DND-41 (cell line): ENCODE results near the gene ZYG11A.

Experiments used
- ATAC-seq: fragments of 200-7000 bp; cut with Tn5 transposase; 3 replicates; pipeline ENCODE4 v1.9.1; 2021; ENCODE audit warnings: low read depth; ENCODE audit not compliant: insufficient read depth
- DNase-seq: peaks from one replicate; pipeline ENCODE4 v3.0.0-alpha.2; 2020
- H2AFZ ChIP-seq: 2 replicates; pipeline ENCODE4 v1.6.0; 2012; ENCODE audit warnings: low read depth, low read length
- H3K27ac ChIP-seq: 2 replicates; pipeline ENCODE4 v1.5.1; 2012; ENCODE audit warnings: low read length, inconsistent platforms
- H3K27me3 ChIP-seq: fragments of 200-600 bp; sonication (generic); 2 replicates; pipeline ENCODE4 v1.6.0; 2012; ENCODE audit warnings: low read length, mild to moderate bottlenecking, inconsistent platforms; ENCODE audit not compliant: insufficient read depth, poor library complexity
- H3K36me3 ChIP-seq: 2 replicates; pipeline ENCODE4 v1.5.1; 2012; ENCODE audit warnings: low read length, inconsistent platforms; ENCODE audit not compliant: insufficient read depth
- H3K4me1 ChIP-seq: 2 replicates; pipeline ENCODE4 v1.5.1; 2012; ENCODE audit warnings: mild to moderate bottlenecking, low read length; ENCODE audit not compliant: insufficient read depth
- H3K4me2 ChIP-seq: 2 replicates; pipeline ENCODE4 v1.6.0; 2012; ENCODE audit warnings: mild to moderate bottlenecking, moderate library complexity, low read length, inconsistent platforms; ENCODE audit not compliant: insufficient read depth
- H3K4me3 ChIP-seq, 2 experiments: fragments of 200-600 bp in 1 of 2; shearing (Covaris generic) in 1 of 2; 2 replicates each; pipeline ENCODE4 v1.5.1; 2012 to 2016; ENCODE audit warnings: inconsistent platforms in 2 of 2, low read length in 2 of 2, mild to moderate bottlenecking in 2 of 2, low read depth in 1 of 2, moderate library complexity in 1 of 2
- H3K79me2 ChIP-seq: 2 replicates; pipeline ENCODE4 v1.6.0; 2012; ENCODE audit warnings: low read length, inconsistent platforms; ENCODE audit not compliant: insufficient read depth
- H3K9ac ChIP-seq: 2 replicates; pipeline ENCODE4 v1.6.0; 2012; ENCODE audit warnings: low read depth, mild to moderate bottlenecking, inconsistent platforms, low read length, moderate library complexity
- H3K9me3 ChIP-seq: 2 replicates; pipeline ENCODE4 v1.5.1; 2012; ENCODE audit warnings: low read length, moderate library complexity, mild to moderate bottlenecking, inconsistent platforms; ENCODE audit not compliant: insufficient read depth, severe bottlenecking
- H4K20me1 ChIP-seq: 2 replicates; pipeline ENCODE4 v1.6.0; 2012; ENCODE audit warnings: low read length; ENCODE audit not compliant: insufficient read depth
- EZH2 ChIP-seq: IDR thresholded peaks from 3 replicates; pipeline ENCODE4 v1.6.1; 2012; ENCODE audit warnings: borderline replicate concordance, low read depth, mild to moderate bottlenecking, moderate library complexity, low read length, inconsistent platforms; ENCODE audit not compliant: severe bottlenecking
- TF ChIP-seq, protein P1 (sequence below): IDR thresholded peaks from 2 replicates; pipeline ENCODE4 v1.5.1; 2012; ENCODE audit warnings: borderline replicate concordance, low read length, moderate library complexity, mild to moderate bottlenecking; ENCODE audit not compliant: poor library complexity, severe bottlenecking; ENCODE audit errors: extremely low read depth

The ZYG11A gene

GRCh38 chr1:52911541-52911940 is 69.0 kb downstream of the ZYG11A start:
- Histone ChIP-seq H3K9ac (no peak overlapping the region), H3K4me2 (no peak overlapping the region), H3K27me3 (no peaks in the 10 kb centered on the region), H3K36me3 (no peaks in the 10 kb centered on the region), H2AFZ (no peak overlapping the region), H3K9me3 (no peaks in the 10 kb centered on the region), H3K79me2 (no peaks in the 10 kb centered on the region), H4K20me1 (no peaks in the 10 kb centered on the region), H3K4me1 (no peaks in the 10 kb centered on the region), H3K4me3 (no peak overlapping the region), H3K27ac (no peak overlapping the region)
- DNase-seq (no peak), ATAC-seq (no peak)
- TF ChIP-seq, protein P1, sequence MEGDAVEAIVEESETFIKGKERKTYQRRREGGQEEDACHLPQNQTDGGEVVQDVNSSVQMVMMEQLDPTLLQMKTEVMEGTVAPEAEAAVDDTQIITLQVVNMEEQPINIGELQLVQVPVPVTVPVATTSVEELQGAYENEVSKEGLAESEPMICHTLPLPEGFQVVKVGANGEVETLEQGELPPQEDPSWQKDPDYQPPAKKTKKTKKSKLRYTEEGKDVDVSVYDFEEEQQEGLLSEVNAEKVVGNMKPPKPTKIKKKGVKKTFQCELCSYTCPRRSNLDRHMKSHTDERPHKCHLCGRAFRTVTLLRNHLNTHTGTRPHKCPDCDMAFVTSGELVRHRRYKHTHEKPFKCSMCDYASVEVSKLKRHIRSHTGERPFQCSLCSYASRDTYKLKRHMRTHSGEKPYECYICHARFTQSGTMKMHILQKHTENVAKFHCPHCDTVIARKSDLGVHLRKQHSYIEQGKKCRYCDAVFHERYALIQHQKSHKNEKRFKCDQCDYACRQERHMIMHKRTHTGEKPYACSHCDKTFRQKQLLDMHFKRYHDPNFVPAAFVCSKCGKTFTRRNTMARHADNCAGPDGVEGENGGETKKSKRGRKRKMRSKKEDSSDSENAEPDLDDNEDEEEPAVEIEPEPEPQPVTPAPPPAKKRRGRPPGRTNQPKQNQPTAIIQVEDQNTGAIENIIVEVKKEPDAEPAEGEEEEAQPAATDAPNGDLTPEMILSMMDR, result no peak
- no peak for TF ChIP-seq EZH2

GRCh38 chr1:52913014-52913413 is 70.5 kb downstream of the ZYG11A start:
- no peak overlapping the region for H3K27ac ChIP-seq
- TF ChIP-seq, protein P1, result no peak
- no peak for TF ChIP-seq EZH2
- no peak overlapping the region; the same call in 1 of the 2 replicates for H2AFZ ChIP-seq
- H3K4me1 ChIP-seq, result no peaks in the 10 kb centered on the region
- H3K36me3 ChIP-seq, result no peaks in the 10 kb centered on the region
- ATAC-seq (no peak), DNase-seq (no peak)
- no peaks in the 10 kb centered on the region for H4K20me1 ChIP-seq
- no peak overlapping the region for H3K4me3 ChIP-seq
- no peaks in the 10 kb centered on the region for H3K27me3 ChIP-seq
- H3K79me2 ChIP-seq, result no peaks in the 10 kb centered on the region
- H3K9me3 ChIP-seq, result no peaks in the 10 kb centered on the region
- H3K9ac ChIP-seq, result no peak overlapping the region
- no peak overlapping the region for H3K4me2 ChIP-seq

DNA sequence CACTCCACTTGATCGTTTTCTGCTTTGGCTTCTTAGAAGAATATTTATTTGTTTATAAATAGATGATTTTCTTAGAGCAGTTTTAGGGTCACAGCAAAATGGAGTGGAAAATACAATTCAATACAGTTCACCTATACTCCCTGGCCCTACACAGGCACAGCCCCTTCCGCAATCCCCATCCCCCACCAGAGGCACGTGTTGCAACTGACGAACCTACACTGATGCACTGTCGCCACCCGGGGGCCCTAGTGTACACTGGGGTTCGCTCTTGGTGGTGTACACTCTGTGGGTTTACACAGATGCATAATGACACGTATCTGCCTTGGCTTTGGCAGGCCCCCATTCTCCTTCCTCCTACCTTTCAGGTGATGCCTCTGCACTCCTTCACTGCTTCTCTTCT is 71.0 kb downstream of the ZYG11A start:
- no peaks in the 10 kb centered on the region for H3K79me2 ChIP-seq
- H2AFZ ChIP-seq, result no peak overlapping the region
- H3K27ac ChIP-seq, result no peak overlapping the region
- no peak overlapping the region for H3K4me3 ChIP-seq
- no peak overlapping the region for H3K9ac ChIP-seq
- TF ChIP-seq, protein P1, result peak; percentile 32
- no peak for TF ChIP-seq EZH2
- no peak overlapping the region for H3K4me2 ChIP-seq
- ATAC-seq (peak; percentile 22; the same call in 1 of the 3 replicates), DNase-seq (no peak)
- no peaks in the 10 kb centered on the region for H3K27me3 ChIP-seq
- no peaks in the 10 kb centered on the region for H3K36me3 ChIP-seq
- no peaks in the 10 kb centered on the region for H3K9me3 ChIP-seq
- H3K4me1 ChIP-seq, result no peaks in the 10 kb centered on the region
- no peaks in the 10 kb centered on the region for H4K20me1 ChIP-seq

GRCh38 chr1:52914463-52914862 is 71.9 kb downstream of the ZYG11A start:
- Histone ChIP-seq H3K79me2 (no peaks in the 10 kb centered on the region), H4K20me1 (no peaks in the 10 kb centered on the region), H3K9me3 (no peaks in the 10 kb centered on the region), H3K27me3 (no peaks in the 10 kb centered on the region), H3K4me1 (no peaks in the 10 kb centered on the region), H3K4me3 (no peak overlapping the region), H3K27ac (no peak overlapping the region), H3K36me3 (no peaks in the 10 kb centered on the region), H3K4me2 (no peak overlapping the region), H2AFZ (no peak overlapping the region), H3K9ac (no peak overlapping the region)
- DNase-seq (no peak), ATAC-seq (no peak)
- TF ChIP-seq, protein P1, result no peak
- no peak for TF ChIP-seq EZH2
